CD14-positive monocyte (primary cell): ENCODE results near the gene CSH1. TPM values are rescaled to one million over a fixed set of nuclear protein-coding genes. Genes with fewer than 3 reads are reported as not detected.
A peak's percentile ranks its signal among the peaks of the same experiment; 100 is the strongest.
"Not testable (repeated sequence)": the region's sequence is repeated elsewhere in the genome, so short reads cannot be mapped to it uniquely, and the experiment has no call there.

ENCODE experiments used
- DNase-seq, 3 donors: peaks; one replicate each; pipeline ENCODE4 v3.0.0-alpha.2; 2011 to 2022
- H2AFZ ChIP-seq: 2 replicates; pipeline ENCODE4 v1.6.0; 2012; ENCODE audit warnings: mild to moderate bottlenecking, low read depth, low read length, inconsistent platforms; ENCODE audit not compliant: insufficient read depth, poor library complexity, severe bottlenecking
- H3K27ac ChIP-seq, 2 donors: 1 replicate in 1 of 2; 2 replicates in 1 of 2; pipeline ENCODE4 v1.5.1; 2012 to 2013; ENCODE audit warnings: low read length in 2 of 2, control low read depth in 1 of 2, inconsistent platforms in 1 of 2, low read depth in 1 of 2, mild to moderate bottlenecking in 1 of 2
- H3K27me3 ChIP-seq, 2 donors: one replicate each; pipeline versions ENCODE4 v1.6.0 to v1.6.1; 2011 to 2013; ENCODE audit warnings: low read length in 2 of 2; ENCODE audit not compliant: control insufficient read depth in 2 of 2, insufficient read depth in 2 of 2
- H3K36me3 ChIP-seq, 2 donors: replicated peaks in 1 of 2; 1 replicate in 1 of 2; 2 replicates in 1 of 2; pipeline versions ENCODE4 v1.5.1 to v1.6.1; 2012 to 2013; ENCODE audit warnings: low read length in 2 of 2, control low read depth in 1 of 2, inconsistent platforms in 1 of 2, mild to moderate bottlenecking in 1 of 2; ENCODE audit not compliant: insufficient read depth in 2 of 2, control insufficient read depth in 1 of 2
- H3K4me1 ChIP-seq, 2 donors: 1 replicate in 1 of 2; 2 replicates in 1 of 2; pipeline versions ENCODE4 v1.5.1 to v1.6.1; 2012 to 2013; ENCODE audit warnings: low read length in 2 of 2, control low read depth in 1 of 2, inconsistent platforms in 1 of 2, mild to moderate bottlenecking in 1 of 2, moderate library complexity in 1 of 2; ENCODE audit not compliant: insufficient read depth in 2 of 2, control insufficient read depth in 1 of 2
- H3K4me2 ChIP-seq: replicated peaks from 2 replicates; pipeline ENCODE3; 2012; ENCODE audit warnings: low read length, moderate library complexity, mild to moderate bottlenecking; ENCODE audit not compliant: poor library complexity, severe bottlenecking; ENCODE audit errors: extremely low read depth
- H3K4me3 ChIP-seq, 3 experiments: fragments of 200-600 bp in 1 of 3; sonication (generic) in 1 of 3; replicated peaks in 1 of 3; 1 replicate in 2 of 3; 2 replicates in 1 of 3; pipeline ENCODE4 v1.5.1; 2011 to 2013; ENCODE audit warnings: low read length in 3 of 3, mild to moderate bottlenecking in 3 of 3, control low read depth in 2 of 3, low read depth in 2 of 3, inconsistent platforms in 1 of 3, moderate library complexity in 1 of 3
- H3K79me2 ChIP-seq: 2 replicates; pipeline ENCODE4 v1.6.0; 2012; ENCODE audit warnings: mild to moderate bottlenecking, control low read depth, inconsistent platforms, low read length, moderate library complexity; ENCODE audit not compliant: insufficient read depth
- H3K9ac ChIP-seq: 2 replicates; pipeline ENCODE4 v1.6.0; 2017; ENCODE audit warnings: low read length, mild to moderate bottlenecking; ENCODE audit not compliant: insufficient read depth, poor library complexity, severe bottlenecking
- H3K9me3 ChIP-seq, 2 donors: replicated peaks in 1 of 2; 1 replicate in 1 of 2; 2 replicates in 1 of 2; pipeline versions ENCODE4 v1.5.1 to v1.6.1; 2012 to 2013; ENCODE audit warnings: low read length in 2 of 2, control low read depth in 1 of 2; ENCODE audit not compliant: control insufficient read depth in 1 of 2, insufficient read depth in 1 of 2
- H4K20me1 ChIP-seq: 2 replicates; pipeline ENCODE4 v1.6.0; 2012; ENCODE audit warnings: mild to moderate bottlenecking, low read length, control low read depth, moderate library complexity; ENCODE audit not compliant: insufficient read depth
- H3K27ac Mint-ChIP-seq, 7 donors: one replicate each; pipeline ENCODE4 v1.8.0; 2020; ENCODE audit warnings: mild to moderate bottlenecking in 7 of 7, mixed read lengths in 7 of 7, moderate library complexity in 6 of 7, inconsistent platforms in 2 of 7
- H3K27me3 Mint-ChIP-seq, 3 donors: one replicate each; pipeline ENCODE4 v1.8.0; 2021 to 2022; ENCODE audit warnings: low read depth in 3 of 3, mild to moderate bottlenecking in 3 of 3, mixed read lengths in 3 of 3, moderate library complexity in 3 of 3, inconsistent platforms in 1 of 3
- H3K36me3 Mint-ChIP-seq, 2 donors: one replicate each; pipeline ENCODE4 v1.8.0; 2020; ENCODE audit warnings: mixed read lengths in 2 of 2, inconsistent platforms in 1 of 2, mild to moderate bottlenecking in 1 of 2
- H3K4me1 Mint-ChIP-seq: one replicate; pipeline ENCODE4 v1.8.0; 2020; ENCODE audit warnings: mild to moderate bottlenecking, mixed read lengths
- H3K4me3 Mint-ChIP-seq, 2 donors: one replicate each; pipeline ENCODE4 v1.8.0; 2020; ENCODE audit warnings: mild to moderate bottlenecking in 2 of 2, mixed read lengths in 2 of 2, moderate library complexity in 1 of 2
- H3K9me3 Mint-ChIP-seq, 7 donors: one replicate each; pipeline ENCODE4 v1.8.0; 2020 to 2022; ENCODE audit warnings: mixed read lengths in 7 of 7, mild to moderate bottlenecking in 6 of 7, moderate library complexity in 6 of 7, inconsistent platforms in 2 of 7
- WGBS: methylation state at CpG from one replicate; pipeline ENCODE4 v1.1.5; 2013; ENCODE audit warnings: missing lambda C conversion rate; ENCODE audit not compliant: insufficient coverage; 5-methylcytosine and 5-hydroxymethylcytosine counted together
- intact Hi-C, 2 donors: fragments of 100-400 bp; cut with micrococcal nuclease; formaldehyde crosslinking; loops; one replicate each; pipeline versions ENCODE4 v1.15.0 to v1.15.1; 2023
- polyA plus RNA-seq, 3 donors: library from polyadenylated mRNA; depleted of rRNA in 1 of 3; unstranded in 2 of 3; stranded (reverse) in 1 of 3; fragments of 300-500 nt in 2 of 3; fragments of >200 nt in 1 of 3; fragmentation: Illumina TruSeq in 2 of 3; gene quantifications; 1 replicate in 2 of 3; 2 replicates in 1 of 3; pipeline ENCODE4 v1.2.3, GENCODE V29; 2012 to 2021
- TF ChIP-seq, protein P1 (sequence below): fragments of 200-600 bp; IDR thresholded peaks from one replicate; pipeline ENCODE4 v1.8.0; 2022; ENCODE audit warnings: antibody characterized with exemption, mild to moderate bottlenecking

The CSH1 gene
- polyA plus RNA-seq, 3 donors: not detected

DNA sequence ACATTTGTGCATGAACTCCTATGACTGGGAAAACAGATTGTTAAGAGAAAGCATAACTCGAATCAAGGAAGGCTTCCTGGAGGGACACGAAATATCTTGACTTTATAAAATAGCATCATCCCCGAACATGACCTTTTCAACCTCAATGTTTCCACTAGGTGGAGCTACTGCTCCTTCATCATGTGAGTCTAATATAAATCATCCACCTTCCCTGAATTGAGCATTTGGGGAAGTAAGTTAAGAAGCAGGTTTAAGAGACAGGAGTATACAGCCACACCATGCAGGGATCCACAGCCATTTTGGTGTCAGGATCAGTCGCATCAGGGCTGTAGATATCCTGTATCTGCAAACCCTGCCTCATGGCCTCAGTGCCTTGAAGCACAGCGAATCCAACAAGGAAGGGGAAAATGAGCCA, 7.4 kb upstream of the CSH1 start:
- intact Hi-C loops: loop anchor here in 1 of 2 donors (5.0 kb wide), 1 partner anchor 44 kb away; no protein-coding TSS in a partner anchor
- H3K27ac ChIP-seq, H3K27me3 ChIP-seq: not testable (repeated sequence)

DNA sequence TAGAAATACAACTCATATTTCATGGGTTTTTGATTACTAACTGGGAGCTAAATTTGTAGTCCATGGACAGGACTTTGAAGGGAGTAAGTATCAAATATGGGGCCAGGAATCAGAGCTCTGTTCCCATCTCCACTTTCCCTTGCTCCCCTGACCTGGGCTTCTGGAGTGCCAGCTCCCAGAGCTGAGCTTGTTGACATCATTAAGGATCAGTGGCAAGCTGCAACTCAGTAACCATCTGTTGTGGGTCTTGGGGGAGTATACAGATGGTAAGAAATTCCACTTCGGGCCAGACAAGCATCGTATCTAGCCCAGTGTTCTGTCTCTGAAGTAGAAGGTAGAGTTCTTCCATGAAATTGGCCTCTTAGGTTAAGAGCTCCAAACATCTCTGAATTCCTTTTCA, 5.6 kb upstream of the CSH1 start:
- not testable (repeated sequence) for H3K27me3 Mint-ChIP-seq, H3K4me2 ChIP-seq, H3K27ac ChIP-seq, H3K4me3 Mint-ChIP-seq, H3K36me3 Mint-ChIP-seq, H4K20me1 ChIP-seq, H3K9me3 Mint-ChIP-seq, H3K4me1 ChIP-seq, H3K36me3 ChIP-seq, H3K27ac Mint-ChIP-seq, H3K9me3 ChIP-seq, H3K4me3 ChIP-seq, DNase-seq, H3K4me1 Mint-ChIP-seq, H3K9ac ChIP-seq, H2AFZ ChIP-seq, H3K79me2 ChIP-seq, H3K27me3 ChIP-seq
- 90% methylated on average over 2 of the region's 2 CpGs for WGBS
- intact Hi-C loops: loop anchor here in 1 of 2 donors (5.0 kb wide), 1 partner anchor 45 kb away; no protein-coding TSS in a partner anchor

More for the DNA sequence above, 7.4 kb upstream of the CSH1 start:
- not testable (repeated sequence) for H3K4me1 ChIP-seq, H3K9me3 ChIP-seq, H4K20me1 ChIP-seq, H3K4me1 Mint-ChIP-seq, H3K27me3 Mint-ChIP-seq, H3K9me3 Mint-ChIP-seq, H3K36me3 Mint-ChIP-seq, H3K36me3 ChIP-seq, H3K79me2 ChIP-seq, H3K9ac ChIP-seq, H2AFZ ChIP-seq, H3K4me3 Mint-ChIP-seq, H3K4me2 ChIP-seq, H3K4me3 ChIP-seq
- H3K27ac Mint-ChIP-seq: peak overlapping the region in 1 of 7 donors; percentile 35
- TF ChIP-seq, protein P1, sequence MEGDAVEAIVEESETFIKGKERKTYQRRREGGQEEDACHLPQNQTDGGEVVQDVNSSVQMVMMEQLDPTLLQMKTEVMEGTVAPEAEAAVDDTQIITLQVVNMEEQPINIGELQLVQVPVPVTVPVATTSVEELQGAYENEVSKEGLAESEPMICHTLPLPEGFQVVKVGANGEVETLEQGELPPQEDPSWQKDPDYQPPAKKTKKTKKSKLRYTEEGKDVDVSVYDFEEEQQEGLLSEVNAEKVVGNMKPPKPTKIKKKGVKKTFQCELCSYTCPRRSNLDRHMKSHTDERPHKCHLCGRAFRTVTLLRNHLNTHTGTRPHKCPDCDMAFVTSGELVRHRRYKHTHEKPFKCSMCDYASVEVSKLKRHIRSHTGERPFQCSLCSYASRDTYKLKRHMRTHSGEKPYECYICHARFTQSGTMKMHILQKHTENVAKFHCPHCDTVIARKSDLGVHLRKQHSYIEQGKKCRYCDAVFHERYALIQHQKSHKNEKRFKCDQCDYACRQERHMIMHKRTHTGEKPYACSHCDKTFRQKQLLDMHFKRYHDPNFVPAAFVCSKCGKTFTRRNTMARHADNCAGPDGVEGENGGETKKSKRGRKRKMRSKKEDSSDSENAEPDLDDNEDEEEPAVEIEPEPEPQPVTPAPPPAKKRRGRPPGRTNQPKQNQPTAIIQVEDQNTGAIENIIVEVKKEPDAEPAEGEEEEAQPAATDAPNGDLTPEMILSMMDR: peak; percentile 61
- DNase-seq: peak; percentile 6 to 31 (median 13)
- WGBS: 50% methylated on average over 2 of the region's 5 CpGs

DNA sequence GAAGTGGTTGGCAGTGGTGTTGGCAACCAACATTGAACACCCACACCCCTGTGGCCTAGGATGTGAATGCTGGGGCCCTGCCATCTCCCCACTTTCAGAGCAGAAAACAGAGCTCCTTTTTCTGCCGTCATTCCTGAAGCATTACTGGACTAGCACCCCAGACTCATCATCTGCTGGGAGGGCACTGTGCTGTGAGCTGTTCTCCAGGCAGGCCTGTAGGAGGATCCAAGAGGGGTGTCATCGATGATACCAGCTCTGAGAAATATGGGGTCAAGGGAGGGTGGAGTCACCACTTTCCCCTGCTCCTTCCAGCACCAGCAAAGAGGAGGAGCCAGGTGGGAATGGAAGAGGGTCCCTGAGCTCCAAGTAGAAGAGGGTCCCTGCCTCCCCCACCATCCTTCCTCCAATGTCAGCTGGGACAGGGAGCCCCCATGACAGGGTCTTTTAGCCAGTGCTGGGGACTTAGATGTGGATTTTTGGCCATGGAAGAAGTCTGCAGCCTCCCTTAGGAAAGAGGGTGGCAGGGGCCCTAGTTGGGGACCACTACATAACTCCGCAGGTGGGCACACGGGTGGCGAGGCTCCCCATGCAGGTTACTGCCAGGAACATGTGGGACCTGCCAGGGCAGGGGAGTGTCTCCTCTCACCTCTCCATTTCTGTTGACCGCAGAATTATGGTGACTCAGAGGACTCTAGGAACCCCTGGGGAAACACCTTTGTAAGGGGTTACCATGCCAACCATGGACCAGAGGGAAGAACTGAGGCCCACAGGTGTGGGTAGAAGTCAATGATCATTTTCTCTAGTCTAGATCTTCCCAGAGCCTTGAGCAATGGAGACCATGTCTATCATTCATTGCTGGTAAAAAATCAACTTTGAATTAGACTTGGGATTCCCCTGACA, 2.8 kb upstream of the CSH1 start:
- H2AFZ ChIP-seq, H3K4me1 ChIP-seq, H3K9ac ChIP-seq, H3K27ac ChIP-seq, H3K4me3 ChIP-seq, H3K4me2 ChIP-seq, intact Hi-C loops, H3K36me3 Mint-ChIP-seq, H3K27me3 ChIP-seq, H3K9me3 ChIP-seq, H3K9me3 Mint-ChIP-seq, H3K4me3 Mint-ChIP-seq, DNase-seq, H3K36me3 ChIP-seq, H3K27ac Mint-ChIP-seq, H3K4me1 Mint-ChIP-seq, H3K79me2 ChIP-seq, H3K27me3 Mint-ChIP-seq, H4K20me1 ChIP-seq: not testable (repeated sequence)
- 100% methylated on average over 1 of the region's 6 CpGs for WGBS

DNA sequence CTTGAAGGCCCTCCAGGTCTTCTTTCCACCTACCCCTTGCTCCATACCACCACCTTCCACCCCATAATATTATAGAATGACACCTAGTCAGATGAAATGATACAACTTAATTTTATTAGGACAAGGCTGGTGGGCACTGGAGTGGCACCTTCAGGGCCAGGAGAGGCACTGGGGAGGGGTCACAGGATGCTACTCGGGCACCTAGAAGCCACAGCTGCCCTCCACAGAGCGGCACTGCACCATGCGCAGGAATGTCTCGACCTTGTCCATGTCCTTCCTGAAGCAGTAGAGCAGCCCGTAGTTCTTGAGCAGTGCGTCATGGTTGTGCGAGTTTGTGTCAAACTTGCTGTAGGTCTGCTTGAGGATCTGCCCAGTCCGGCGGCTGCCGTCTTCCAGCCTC, 1.6 kb downstream of the CSH1 start:
- H4K20me1 ChIP-seq, H3K4me1 Mint-ChIP-seq, H3K27ac ChIP-seq, DNase-seq, H3K4me1 ChIP-seq, H2AFZ ChIP-seq, H3K9me3 ChIP-seq, H3K4me3 Mint-ChIP-seq, H3K9me3 Mint-ChIP-seq, intact Hi-C loops, H3K4me2 ChIP-seq, H3K9ac ChIP-seq, H3K79me2 ChIP-seq, H3K36me3 ChIP-seq, H3K27me3 ChIP-seq, H3K4me3 ChIP-seq, H3K36me3 Mint-ChIP-seq, H3K27me3 Mint-ChIP-seq, H3K27ac Mint-ChIP-seq: not testable (repeated sequence)
- 80% methylated on average over 1 of the region's 10 CpGs for WGBS
